ENCODE data around the gene ATG9B.

DNA sequence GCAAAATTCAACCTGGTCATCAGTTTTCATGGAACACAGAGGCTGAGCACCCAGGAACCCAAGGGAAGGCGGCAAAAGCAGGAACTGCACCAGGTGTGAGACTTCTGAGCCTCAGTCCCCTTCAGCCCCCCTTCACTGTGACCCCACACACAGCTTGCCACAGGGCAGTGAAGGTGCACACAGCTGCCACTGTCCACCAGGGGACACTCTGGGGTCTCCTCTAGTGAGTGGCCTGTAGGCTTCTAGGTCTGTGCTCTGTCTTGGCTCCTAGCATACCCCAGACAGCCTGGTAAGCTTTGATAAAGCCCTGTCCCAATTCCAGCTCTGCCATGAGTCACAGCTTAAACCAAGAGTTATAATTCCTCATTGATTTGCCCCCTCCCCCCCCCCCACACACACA is 58.3 kb downstream of the ATG9B start:
- TF ChIP-seq, protein P1, sequence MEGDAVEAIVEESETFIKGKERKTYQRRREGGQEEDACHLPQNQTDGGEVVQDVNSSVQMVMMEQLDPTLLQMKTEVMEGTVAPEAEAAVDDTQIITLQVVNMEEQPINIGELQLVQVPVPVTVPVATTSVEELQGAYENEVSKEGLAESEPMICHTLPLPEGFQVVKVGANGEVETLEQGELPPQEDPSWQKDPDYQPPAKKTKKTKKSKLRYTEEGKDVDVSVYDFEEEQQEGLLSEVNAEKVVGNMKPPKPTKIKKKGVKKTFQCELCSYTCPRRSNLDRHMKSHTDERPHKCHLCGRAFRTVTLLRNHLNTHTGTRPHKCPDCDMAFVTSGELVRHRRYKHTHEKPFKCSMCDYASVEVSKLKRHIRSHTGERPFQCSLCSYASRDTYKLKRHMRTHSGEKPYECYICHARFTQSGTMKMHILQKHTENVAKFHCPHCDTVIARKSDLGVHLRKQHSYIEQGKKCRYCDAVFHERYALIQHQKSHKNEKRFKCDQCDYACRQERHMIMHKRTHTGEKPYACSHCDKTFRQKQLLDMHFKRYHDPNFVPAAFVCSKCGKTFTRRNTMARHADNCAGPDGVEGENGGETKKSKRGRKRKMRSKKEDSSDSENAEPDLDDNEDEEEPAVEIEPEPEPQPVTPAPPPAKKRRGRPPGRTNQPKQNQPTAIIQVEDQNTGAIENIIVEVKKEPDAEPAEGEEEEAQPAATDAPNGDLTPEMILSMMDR (conservative IDR thresholded peaks at IDR 0.05; ENCODE audit: low read depth, low read length), result 0 out of 2 replicates have a peak, but pooled peaks have one; percentile 39
- no peak for TF ChIP-seq EZH2phosphoT487 (IDR thresholded peaks at IDR 0.05; ENCODE audit: borderline replicate concordance, low read length)
- TF ChIP-seq EZH2 (IDR thresholded peaks at IDR 0.05; ENCODE audit: low read length, unreplicated experiment), result no peak
